NCI-H1417 (cell line): ENCODE results near the gene UCN2.
"Not testable (repeated sequence)": the region's sequence is repeated elsewhere in the genome, so short reads cannot be mapped to it uniquely, and the experiment has no call there.

Experiments
- DNase-seq, 3 experiments: peaks; one replicate each; lab custom pipeline; 2025; lab: John Stamatoyannopoulos, UW

UCN2 gene

DNA sequence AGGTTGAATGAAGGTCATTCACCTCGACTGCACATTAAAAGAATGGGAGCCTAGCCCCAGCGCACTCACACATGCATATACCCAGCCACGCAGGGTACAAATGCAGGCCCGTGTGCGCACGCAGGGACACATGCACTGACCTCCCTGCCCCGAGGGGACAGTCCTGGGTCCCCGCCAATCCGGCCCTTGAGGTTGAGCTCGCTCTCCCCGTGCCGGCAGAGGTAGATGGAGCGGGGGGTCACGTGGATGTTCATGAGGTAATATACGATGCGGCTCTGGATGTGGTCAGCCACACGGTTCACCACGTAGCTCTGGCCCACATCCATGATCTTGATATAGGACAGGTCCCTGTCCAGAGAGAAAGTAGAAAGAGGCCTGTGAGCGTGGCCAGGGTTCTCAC, 27.5 kb downstream of the UCN2 start:
- DNase-seq: no peak

DNA sequence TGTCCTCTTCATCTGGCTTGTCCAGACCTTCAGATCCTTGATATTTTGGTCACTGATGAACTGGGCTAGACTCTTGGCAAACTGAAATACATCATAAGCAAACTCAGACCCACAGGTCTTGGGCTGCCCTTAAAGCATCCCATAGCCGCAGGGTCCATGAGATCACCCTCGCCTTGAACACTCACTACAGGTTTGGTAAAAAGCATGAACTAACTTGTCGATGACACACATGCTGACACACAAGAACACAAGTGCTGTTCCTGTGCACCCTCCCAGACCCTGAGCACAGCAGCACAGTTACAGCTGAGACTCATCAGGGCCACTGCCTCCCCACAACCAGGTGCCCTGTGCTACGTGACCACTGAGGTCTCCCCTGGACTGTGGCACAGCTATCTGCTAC, 28.0 kb downstream of the UCN2 start:
- no peak for DNase-seq

DNA sequence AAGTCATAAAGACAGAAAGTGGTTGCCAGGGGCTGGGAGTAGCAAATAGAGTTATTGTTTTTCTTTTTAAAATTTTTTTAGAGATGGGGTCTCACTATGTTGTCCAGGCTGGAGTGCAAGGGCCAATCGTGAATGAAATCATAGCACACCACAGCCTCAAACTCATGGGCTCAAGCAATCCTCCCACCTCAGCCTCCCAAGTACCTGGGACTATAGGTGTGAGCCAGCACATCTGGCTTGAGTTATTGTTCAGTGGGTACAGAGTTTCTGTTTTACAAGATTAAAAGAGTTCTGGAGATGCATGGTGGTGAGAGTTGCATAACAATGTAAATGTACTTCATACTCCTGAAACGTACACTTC, 30.6 kb downstream of the UCN2 start:
- no peak for DNase-seq

DNA sequence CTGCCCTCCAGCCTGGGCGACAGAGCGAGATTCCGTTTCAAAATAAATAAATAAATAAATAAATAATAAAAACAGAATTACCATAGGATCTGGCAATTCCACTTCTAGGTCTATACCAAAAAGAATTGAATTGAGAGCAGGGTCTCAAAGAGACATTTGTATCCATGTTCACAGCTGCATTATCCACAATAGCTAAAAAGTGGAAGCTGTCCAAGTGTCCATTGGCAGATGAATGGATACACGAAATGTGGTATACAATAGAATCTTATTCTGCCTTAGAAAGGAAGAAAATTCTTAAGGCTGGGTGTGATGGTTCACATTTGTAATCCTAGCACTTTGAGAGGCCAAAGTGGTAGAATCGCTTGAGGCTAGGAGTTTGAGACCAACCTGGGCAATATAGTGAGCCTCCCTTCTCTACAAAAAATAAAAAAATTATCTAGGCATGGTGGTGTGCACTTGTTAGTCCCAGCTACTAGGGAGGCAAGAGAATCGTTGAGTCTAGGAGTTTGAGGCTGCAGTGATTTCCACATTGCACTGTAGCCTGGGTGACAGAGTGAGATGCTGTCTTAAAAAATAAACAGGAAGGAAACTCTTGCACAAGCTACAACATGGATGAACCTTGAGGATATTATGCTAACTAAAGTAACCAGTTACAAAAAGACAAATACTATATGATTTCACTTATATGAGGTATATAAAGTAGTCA, 31.2 kb downstream of the UCN2 start:
- DNase-seq: no peak

DNA sequence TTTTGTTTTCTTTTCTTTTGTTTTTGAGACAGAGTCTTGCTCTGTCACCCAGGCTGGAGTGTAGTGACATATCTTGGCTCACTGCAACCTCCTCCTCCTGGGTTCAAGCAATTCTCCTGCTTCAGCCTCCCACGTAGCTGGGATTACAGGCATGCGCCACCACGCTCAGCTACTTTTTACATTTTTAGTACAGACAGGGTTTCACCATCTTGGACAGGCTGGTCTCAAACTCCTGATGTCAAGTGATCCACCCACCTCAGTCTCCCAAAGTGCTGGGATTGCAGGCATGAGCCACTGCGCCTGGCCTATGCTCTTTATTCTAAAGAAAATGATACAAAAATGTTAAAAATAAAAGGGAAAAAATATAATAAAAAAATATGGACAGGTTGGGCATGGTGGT, 32.9 kb downstream of the UCN2 start:
- not testable (repeated sequence) for DNase-seq

DNA sequence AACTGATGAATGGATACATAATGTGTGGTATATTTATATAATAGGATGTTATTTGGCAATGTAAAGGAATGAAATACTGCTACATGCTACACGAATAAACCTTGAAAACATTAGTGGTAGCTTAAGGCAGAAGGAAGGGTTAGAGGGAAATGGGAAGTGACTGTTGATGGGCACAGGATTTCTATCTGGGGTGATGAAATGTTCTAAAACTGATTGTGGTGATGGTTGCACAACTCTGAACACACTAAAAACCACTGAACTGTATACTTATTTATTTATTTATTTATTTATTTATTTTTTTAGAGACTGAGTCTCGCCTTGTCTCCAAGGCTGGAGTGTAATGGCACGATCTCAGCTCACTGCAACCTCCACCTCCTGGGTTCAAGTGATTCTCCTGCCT, 34.8 kb downstream of the UCN2 start:
- no peak for DNase-seq

DNA sequence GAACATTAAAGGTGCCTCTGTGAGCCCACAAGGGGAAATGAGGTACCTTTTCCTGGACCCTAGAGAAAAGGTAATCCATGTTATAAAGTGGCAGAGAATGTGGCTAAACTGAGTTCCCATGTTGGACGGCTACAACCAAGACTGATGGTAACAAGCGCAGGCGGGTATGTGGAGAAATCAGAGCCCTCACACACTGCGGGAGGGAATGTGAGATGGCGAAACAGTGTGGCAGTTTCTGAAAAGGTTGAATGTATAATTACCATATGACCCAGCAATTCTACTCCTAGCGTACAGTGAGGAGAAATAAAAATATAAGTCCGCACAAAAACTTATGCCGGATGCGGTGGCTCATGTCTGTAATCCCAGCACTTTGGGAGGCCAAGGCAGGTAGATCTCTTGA, 35.5 kb downstream of the UCN2 start:
- DNase-seq: no peak

DNA sequence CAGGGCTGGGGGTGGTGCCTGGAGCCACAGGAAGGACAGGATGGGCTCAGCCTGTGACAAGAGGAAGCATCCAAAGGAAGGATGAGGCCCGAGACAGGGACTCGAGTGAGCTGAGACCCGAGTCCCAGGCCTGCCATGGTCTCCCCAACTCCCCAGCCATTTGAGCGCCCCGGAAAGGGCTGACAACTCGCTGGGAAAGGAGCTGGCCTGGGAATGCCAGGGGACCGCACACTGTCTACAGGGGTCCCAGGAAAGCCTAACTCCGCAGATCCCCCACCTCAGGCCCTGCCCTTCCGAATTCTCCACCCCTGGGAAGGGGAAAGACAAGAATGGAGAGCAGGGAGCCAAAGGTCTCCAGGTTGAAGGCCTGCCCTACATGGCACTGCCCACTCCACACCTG, 38.6 kb downstream of the UCN2 start:
- no peak for DNase-seq

DNA sequence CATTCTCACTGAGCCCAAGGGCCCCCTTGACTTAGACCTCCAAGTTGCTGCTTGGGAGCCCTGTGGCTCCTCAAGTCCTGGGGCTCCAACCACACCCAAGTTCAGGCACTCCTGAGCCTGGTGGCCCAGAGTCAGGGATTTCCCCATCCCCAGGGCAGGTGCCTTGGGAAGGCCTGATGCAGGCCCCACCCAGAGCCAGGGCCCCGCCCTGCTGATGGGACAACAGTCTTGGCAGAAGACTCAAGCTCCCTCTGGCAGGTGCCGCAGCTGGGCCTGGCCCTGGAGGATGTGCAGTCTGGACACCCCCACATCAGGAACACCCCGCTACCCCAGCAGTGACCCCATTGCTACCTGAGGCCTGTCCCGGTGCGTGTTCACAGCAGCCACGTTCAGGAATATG, 41.9 kb downstream of the UCN2 start:
- DNase-seq: no peak

DNA sequence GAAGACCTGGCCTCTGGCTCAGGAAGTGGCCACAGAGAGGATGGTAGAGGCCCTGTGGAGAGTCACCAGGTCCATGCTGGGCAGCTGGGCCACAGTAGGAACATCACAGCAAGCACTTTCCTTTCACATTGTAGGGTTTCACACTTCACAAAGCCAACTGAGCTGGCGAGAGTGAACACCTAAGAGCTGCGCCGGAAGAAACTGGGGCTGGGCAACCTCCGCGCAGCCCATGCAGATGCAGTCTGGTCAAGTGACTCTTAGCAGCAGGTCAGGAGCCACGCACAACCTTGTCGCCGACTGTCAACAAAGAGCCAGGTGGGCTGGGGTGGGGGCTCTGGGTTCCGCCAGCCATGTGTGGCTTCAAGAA, 44.3 kb downstream of the UCN2 start:
- no peak for DNase-seq

DNA sequence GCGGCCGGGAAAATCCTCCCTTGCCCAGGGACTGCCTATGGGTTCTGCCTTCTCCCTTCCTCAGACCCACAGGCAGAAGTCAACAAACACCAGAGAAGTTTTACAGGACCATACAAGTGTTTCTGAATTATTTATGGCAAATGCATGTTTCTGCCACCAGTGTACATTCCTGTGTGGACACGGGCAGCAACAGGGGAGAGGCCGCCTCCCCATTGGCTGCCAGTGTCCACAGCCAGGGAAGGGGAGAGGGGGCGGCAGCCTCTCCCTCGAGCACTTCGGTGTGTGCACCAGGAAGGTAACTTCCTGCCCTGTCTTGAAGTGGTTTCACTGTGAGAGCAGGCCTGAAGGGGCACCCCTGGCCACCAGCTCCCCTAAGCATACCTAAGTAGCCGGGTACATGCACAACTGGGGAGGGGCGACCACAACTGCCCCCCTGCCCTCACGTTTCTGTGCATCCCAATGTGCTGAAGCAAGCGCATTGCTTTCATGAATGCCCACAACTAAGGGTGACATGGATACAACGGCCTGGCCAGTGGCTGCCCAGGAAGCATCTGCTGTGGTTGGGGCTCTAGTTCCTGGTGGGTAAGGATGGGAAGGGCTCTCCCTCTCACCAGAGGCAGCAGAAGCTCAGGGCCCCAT, 44.8 kb downstream of the UCN2 start:
- DNase-seq: no peak

DNA sequence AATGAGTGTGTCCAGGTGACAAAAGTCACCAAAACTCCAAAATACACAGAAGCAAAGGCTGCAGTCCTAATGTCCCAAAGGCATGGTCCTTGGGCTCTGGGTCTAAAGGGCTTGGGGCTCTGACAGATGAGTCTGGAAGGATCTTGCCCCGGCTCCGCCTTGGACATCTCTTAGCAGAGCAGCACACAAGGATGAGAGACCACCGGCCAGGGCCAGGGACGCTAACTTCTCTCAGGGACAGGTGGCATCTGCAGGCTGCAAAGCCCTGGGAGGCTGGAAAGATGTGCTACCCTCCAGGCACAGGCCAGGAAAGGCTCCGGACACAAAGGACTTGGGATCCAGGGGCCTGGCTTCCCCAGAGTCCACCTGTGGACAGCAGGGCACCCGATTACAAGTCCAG, 45.5 kb downstream of the UCN2 start:
- no peak for DNase-seq

DNA sequence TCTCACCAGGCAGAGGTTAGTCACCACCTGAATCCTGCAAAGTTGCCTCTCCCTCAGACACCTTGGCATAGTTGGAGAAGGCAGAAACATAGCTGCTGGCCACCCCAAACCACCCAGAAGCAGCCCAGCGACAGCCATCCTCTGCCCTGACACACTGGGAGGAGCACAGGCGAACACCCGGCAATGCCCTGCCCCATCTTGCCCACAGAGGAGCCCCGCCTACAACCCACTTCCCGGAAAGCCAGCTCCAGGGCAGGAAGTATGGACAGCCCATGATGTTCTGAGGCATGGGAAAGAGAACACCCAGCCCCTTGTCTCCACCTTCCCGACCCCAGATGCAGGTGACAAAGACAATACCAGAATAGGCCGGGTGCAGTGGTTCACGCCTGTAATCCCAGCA, 47.0 kb downstream of the UCN2 start:
- DNase-seq: no peak

DNA sequence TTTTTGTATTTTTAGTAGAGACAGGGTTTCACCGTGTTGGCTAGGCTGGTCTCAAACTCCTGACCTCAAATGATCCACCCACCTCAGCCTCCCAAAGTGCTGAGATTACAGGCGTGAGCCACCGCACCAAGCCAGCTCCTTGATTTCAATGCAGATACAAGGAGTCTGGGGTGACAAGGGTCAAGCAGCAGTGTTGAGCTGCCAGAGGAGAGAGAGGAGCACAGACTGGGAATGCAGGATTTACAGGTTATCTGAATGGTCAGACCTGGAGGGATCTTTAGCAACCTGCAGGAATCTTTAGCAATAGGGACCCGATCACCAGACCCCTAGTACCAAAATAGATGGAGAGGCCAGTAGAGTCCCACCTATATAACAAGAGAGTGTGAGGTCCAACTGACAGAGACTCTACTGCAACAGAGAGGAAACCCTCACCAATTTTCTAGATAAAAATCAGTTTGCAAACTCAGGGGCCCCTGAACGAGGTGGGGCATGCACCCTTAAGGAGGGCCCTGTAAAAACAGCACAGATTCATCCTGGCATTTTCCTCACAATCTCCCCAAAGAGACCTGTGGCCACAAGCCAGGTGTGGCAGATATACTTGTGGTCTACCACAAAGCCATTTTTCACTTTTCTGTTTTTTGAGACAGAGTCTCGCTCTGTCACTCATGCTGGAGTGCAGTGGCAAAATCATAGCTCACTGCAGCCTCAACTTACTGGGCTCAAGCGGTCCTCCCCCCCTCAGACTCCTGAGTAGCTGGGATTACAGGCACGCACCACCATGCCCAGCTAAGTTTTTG, 49.0 kb downstream of the UCN2 start:
- DNase-seq: no peak
